NCI-H69 (cell line): ENCODE data around the gene LRRC17.

Experiments
- DNase-seq: peaks from one replicate; lab custom pipeline; 2025; lab: John Stamatoyannopoulos, UW

LRRC17 gene, protein sequence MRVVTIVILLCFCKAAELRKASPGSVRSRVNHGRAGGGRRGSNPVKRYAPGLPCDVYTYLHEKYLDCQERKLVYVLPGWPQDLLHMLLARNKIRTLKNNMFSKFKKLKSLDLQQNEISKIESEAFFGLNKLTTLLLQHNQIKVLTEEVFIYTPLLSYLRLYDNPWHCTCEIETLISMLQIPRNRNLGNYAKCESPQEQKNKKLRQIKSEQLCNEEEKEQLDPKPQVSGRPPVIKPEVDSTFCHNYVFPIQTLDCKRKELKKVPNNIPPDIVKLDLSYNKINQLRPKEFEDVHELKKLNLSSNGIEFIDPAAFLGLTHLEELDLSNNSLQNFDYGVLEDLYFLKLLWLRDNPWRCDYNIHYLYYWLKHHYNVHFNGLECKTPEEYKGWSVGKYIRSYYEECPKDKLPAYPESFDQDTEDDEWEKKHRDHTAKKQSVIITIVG

DNA sequence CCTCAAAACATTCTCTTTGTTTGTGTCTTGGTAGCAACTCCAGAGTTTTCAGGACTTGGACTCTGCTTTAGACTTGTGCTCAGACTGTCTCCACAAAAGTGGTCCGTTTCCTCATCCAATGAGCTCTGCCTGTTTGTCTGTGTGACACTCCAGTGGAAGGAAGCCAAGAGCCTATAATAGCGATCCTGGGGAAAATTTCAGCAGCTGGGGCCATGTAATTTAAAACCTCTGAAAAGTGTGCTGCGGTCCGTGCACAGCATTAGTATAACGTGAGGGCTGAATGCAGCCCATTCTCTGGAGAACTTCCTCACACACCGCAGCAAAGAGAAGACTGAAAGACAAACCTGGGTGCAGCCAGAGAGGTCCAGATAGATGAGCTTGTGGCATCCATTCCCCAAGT lies at the start of gene LRRC17:
LRRC17 (plus strand) TSS at position 259 of the 400 bp plus-strand sequence. CDS start 20,914 bp downstream, outside the sequence.
- DNase-seq = peak; percentile 82

DNA sequence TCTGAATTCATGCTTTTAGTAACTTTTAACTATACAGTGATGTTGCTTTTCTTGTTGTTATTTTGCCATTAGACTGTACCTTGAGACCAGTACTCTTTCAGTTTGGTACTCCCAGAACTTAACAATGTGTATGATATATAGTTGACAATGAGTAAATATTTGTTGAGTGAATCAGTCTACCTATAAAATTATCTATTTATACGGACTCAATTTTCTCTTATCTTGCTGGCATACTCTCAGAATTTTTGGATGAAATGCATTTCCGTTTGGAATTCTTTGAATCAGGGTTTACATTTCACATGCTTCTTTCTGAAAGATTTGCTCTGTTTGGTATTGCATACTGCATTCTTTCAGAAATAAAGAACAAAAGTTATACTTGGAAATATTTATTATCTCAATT lies 47.8 kb upstream of the LRRC17 start:
- DNase-seq = no peak

DNA sequence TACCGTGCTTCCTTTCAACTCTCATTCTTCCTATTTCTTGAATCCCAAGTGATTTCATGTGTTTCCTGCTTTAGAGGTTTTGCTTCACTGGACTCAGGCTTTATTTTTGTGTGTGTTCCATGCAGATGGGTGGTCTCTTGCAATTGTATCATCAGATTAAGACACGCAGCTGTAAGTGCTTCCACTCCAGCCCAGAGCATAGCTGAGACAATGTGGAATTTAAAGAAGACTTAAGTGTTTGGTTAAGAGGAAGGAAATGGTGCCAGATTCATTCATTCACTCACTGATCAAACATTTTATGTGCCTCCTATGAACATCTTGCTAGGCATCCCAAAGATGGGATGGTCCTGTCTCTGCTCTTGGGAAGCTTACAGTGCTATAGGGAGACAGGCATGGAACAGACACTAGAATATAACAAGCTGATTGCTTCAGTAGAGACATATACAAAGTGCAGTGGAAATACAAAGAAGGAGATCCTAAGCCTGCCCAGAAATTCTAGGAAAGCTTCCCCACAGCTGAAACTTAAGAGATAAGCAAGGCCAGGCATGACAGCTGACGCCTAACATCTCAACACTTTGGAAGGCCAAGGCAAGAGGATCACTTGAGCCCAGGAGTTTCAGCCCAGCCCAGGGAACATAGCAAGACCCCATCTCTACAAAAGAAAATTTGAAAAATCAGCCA lies 46.1 kb upstream of the LRRC17 start:
- DNase-seq = no peak

DNA sequence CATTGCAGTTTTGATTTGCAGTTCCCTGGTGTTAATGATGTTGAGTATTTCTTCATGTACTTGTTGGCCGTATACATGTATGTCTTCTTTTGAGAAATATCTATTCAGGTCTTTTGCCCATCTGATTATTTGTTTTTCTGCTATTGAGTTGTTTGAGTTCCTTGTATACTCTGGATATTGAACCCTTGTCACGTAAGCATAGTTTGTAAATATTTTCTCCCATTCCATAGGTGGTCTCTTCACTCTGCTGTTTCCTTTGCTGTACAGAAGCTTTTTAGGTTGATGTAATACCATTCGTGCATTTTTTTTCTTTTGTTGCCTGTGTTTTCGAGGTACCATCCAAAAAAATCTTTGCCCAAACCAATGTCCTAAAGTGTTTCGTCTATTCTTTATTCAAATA lies 43.6 kb upstream of the LRRC17 start:
- no peak for DNase-seq

DNA sequence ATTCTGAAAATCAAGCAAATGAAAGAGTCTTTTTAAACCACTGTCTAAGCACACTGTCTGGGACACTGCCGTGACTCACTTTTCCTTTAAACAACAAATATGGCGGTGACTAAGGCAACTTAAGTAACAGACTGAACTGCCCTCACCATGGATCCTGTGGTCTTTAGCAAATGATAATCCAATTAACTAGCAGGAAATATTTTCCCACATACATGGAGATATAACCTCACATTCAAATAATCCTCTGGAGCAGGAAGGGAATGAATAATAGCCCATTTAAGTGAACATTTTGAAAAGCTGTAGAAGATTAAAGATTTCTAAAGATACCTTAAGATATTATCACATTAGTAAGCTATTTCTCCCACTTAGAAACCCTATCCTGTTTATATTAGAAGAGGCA lies 40.3 kb upstream of the LRRC17 start:
- no peak for DNase-seq

DNA sequence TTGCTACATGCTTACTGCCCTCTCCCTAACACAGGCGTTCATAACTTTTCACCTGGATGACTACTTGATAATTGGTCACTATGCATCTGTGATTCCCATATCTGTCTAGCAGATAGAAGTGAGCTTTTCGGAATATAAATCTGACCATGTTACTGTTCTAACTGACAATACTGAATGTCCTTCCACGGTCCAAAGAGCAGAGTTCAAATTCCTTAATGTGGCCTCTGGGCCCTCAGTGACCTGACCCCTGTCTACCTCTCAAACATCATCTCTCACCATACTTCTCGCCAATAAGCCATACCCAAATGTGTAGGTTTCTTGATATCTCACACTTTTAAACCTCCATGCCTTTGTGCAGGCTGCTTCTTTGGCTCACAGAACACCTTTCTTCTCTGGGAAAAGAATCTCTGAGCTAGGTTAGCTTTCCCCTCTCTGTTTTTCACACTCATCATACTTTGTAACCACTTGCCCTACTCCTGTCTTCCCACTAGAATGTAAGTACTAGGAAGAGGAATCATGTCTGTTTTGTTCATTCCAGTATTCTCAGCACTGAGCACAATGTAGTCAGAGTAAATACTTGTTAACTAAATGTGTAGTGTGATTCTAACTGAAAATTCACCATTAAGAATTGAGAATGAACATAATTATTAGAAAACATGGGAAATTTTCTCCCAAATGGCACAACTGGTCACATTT lies 39.2 kb upstream of the LRRC17 start:
- no peak for DNase-seq

DNA sequence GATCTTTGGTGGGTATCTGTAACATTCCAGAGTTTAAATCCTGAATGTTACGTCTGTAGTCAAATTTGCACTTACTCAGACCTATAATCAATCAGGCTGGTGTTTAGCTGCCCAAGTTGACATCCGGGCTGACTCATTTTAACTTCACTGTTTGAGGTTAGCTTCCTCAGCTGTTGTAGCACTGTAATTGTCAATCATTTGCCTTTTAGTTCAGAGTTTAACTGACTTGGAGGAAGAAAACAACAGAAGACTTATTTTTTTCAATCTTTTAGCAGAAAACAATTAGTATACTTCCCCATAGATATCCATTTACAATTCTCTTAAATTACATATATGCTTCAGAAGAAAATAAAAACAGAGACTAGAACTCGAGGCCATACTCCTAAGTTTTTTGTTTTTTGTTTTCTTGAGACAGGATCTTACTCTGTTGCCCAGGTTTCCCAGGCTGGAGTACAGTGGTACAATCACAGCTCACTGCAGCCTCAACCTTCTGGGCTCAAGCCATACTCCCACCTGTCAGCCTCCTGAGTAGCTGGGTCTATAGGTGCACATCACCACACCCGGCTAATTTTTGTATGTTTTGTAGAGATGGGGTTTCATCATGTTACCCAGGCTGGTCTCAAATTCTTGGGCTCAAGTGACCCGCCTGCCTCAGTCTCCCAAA lies 38.5 kb upstream of the LRRC17 start:
- no peak for DNase-seq

DNA sequence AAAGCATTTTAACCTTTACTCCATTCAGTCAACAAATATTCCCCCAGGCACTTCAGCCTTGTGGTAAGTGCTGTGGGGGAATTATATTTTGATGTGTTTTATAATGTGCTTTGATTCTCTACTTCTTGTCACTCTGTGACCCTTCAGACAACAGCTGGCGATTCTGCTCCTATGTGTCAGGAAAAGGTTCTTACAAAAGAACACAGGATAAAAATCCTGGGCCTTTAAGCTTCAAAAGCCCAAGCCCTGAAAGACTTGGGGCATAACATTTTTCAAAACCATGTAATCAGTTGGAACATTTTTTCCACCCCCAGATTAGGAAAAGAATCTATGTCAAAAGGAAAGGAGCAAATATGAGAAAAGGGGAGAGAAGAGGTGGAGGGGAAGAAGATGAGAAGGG lies 37.8 kb upstream of the LRRC17 start:
- DNase-seq = no peak

DNA sequence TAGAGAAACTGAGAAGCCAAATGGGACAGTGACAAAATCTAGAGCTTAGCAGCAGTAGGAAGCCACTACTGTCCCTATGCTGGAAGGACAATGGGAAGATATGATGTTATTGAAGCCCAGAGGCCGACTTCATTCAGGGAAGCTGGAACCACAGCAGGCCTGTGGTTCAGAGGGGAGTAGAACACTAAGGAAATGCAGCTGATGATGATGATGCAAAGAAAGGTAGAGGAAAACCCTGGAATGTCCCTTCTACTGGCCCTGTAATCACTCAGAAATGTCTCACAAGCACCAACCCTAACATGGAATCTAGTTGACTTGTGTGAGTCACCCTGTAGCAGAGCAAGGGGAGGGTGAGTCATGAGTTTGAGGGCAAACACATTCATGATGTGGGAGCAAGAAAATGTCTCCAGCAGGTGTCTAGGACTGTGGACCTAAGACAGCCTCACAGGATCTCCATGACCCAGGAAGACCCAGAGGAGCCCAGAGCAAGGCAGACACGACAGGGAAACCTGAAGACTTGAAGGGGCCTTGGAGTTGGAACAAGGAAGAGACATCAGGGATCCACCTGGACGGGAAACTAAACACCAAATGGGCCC lies 37.0 kb upstream of the LRRC17 start:
- no peak for DNase-seq

DNA sequence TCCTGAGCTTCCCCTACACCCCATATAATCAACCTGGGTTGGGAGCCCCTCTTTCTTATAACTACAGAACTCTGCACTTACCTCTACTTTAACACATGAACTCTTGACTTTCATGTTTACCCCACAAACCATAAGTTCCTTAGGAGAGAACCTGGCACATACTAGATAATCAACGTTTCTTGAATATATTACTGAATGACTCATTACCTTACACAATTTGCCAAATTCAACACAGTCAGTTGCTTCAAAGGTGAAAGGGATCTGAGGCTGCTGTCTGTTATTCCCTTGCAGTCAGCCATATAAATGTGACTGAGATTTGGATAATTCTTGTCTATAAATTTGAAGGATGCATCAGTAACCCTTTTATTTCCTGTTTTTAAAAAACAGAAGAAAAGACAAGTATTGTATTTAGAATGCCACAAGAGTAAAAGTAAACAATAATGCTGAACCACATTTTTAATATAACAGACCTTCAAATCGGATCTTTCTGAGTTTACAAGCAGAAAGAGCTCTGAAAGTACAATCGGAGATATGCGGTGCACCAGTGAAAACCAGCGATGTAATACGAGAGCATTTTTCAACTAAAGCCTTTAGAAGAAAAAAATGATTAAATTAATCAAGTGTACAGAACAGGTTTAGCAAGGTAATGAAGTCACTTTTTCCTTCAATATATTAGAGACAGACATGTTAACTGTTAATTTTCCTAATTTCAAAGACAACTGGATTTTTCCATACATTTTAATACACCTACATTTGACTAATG lies 29.5 kb upstream of the LRRC17 start:
- DNase-seq = no peak

DNA sequence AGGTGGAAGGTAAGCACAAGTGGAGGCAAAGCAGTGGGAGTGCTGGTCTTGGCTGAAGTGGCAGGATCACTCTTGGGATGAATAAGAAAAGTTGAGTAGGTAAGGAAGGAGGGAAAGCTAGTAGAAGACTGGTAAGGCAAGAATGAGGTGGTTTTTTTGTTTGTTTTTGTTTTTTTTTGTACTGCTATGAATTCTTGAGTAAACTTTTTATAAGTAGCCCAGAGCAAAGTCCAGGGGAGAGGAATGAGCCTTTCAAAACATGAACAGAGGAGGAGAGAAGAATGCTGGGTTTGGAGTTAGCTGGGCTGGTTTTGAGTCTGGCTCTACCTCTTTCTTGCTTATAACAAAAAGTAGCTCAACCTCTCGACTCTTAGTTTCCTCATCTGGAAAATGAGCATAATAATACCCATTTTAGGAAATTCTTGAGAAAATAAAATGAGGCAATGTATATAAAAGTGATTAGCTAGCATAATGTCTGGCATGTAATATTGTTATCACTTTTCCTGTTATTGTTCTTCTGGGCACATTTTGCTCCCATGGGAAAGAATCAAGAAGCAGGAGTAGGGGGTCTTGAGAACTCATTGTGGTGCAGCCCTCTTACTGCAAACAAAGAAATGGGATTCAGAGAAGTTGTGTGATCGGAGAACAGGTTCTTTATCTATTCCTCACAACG lies 24.1 kb upstream of the LRRC17 start:
- no peak for DNase-seq

DNA sequence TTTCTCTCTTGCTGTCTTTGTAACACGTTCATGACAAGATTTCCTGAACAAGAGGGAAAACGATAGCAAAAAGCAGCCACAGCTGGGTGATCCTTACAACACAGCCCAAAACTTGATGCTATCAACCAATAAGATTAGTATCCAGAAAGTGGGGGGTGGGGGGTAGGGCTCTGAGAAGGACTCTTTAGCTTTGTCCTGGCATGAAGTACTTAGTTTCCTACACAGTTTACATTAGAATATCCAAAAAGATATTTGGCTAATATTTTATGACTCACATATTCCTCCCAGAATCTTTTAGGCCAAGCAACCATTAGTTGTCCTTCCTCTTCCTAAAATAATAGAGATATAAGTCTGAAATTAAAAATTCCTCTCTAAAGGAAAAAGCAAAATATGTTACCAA lies 22.9 kb upstream of the LRRC17 start:
- DNase-seq = no peak

DNA sequence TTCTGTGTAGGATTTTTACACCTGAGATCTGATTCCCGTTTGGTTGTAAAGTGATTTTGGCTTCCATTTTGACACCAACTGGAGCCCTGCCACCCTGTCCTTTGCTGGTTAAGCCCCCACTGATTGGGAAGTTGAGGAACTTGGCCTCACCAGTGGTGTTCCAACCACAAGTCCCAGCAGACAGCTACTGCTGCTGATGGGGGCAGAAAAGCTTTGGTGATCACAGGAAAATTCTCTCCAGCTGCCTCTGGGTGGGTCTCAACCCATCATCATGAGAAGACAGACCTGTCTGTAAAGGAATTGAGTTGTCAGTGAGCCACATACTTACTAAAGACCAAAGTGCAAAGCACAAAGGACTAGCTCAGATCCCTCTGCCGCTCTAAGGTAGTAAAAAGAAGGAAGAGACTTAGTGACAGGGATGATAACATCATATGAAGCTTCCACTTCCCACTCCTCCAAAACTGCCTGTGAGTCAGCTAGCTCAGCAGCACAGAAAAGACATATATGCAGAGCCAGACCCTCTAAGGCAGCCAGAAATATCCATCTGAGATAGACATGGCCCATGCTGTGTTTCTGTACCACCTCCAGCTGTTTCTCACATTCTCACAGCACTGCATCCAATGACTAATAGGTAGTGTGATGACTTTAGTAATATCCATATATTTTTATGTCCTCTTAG lies 22.4 kb upstream of the LRRC17 start:
- no peak for DNase-seq

DNA sequence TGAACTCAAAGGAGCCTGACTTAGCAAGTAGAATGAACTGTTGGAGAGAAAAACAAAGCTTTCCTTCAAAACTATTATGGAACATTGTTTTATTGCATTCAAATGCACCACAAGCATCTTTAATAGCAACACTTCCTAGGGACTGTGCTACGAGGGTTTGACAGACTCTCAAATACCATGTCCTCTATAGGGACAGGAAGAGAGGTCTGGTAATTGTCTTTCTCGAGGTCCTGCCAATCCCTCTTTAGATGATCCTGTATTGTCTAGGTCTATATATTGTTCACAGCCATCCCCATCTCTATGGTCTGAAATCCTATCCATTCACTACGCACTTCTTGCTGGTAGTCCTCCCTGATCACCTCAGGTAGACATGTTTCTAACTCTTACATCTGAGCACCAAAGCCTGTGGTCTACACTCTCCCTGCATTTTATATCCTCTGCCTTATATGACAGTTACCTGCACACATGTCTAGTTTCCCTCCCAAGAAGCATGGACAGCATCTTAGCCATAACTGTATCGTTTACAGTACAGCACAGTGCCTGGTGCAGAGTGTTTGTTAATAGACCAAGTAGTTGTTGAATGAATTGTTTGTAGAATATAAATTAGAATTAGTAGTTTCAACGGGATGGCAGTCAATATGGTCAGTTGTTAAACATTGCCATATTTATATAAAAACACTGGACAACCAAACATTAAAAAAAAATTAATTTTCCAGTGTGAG lies 21.7 kb upstream of the LRRC17 start:
- DNase-seq = no peak

DNA sequence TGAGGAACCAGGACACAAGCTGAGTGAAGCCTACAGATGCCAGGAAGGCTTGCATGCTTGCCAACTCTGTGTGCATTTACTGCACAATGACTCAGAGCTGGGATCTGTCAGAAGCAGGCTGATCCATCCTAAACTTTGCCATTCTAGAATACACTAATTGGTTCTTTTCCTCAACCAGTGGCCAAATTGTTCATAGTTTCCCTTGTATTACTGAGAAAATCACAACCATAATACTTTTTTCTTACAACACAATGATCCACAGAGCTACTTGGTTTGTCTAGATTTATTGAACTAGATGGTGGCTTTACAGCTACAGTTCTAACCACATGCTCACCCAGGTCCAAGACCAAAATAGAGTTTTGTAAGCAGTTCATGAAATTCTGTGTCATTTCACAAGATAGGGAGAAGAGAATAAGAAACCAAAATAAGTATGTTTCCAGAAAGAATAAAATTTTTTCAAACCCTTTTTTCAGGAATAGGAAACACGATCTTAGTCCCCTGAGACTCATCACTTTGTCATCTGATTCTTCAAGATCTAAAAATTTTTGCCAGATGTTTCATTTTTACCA lies 21.0 kb upstream of the LRRC17 start:
- DNase-seq = no peak

DNA sequence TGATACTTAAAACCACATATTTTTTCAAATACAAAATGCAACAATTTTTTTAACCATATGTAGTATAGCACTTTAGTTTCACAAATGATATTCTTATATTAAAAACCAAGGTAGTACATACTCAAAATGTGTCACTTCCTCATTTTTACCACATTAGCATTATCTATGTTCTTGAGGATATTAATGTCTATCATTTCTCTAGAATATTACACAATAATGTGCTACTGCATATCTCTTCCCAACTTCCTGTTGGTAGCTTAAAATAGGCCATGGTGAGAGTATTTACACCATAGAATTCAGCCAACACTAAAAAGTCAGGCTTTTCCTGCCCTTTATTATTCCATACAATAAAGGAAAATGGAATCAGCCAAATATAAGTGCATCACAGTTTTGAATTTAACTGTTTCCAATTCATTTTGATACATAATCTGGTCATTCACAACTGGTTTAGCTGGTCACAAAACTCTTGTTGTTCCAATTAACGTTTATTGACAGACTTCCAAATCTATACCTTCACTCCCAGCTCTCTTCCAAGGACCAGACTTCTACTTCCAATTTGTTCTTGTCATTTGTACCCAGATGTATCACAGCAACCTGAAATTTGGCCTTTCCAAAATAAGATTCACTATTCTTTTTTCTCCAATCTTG lies 20.0 kb upstream of the LRRC17 start:
- DNase-seq = no peak

DNA sequence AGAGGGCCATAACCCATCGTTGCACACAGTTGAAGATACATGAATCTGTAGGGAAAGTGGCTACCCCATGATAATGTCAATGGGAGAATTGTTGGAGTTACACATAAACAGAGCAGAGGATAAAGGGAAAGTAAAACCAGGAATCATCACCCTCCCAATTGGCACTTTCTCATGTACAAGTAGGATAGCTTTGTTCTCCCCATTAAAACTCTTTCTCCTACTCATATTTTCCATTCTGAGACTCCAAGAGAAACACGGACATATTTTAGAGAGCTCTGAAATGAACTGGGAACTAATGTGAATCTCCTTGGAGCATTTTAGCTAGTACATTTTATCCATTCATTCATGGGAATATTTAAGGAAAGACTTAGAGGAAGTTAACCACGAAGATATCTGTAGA lies 17.2 kb upstream of the LRRC17 start:
- no peak for DNase-seq

DNA sequence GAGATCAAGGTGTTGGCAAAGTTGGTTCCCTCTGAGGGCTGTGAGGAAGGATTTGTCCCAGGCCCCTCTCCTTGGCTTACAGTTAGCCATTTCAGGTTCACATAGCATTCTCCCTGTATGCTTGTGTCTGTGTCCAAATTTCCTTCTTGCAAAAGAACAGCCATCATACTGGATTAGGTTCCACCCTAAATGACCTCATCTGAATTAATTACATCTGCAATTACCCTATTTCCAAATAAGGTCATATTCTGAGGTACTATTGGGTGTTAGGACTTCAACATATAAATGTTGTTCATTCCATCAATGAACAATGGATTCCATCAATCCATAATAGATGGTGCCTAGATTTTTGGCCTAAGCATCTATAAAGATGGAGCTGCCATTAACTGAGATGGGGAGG lies 16.2 kb upstream of the LRRC17 start:
- DNase-seq = no peak

DNA sequence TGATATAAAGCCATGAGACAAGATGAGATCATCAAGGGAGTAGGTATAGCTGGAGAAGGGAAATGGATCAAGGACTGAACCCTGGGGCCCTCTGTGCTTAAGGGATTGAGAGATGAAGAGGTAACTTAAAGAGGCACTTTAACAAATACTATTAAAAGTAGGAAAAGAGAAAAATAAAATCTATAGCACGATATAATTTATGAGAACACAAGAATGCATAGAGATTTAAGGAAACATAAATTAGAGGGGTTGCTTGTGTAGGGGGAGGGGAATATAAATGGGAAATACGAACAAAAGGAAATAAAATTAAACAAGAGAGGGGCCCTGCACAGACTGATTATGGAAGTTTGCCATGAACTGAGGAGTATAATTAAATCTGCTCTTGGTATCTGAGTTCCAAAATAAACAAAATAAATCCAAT lies 15.6 kb upstream of the LRRC17 start:
- no peak for DNase-seq
